Activated CD8-positive, alpha-beta memory T cell treated with anti-CD3 and anti-CD28 coated beads, Interleukin-2, amount 50 U/mL, for 1 hour (primary cell): ENCODE measurements around the gene MAGEA6.
"Not testable (repeated sequence)": the region's sequence is repeated elsewhere in the genome, so short reads cannot be mapped to it uniquely, and the experiment has no call there.

Experiments
- DNase-seq: peaks from one replicate; pipeline ENCODE4 v3.0.0-alpha.2; 2020; ENCODE audit errors: extremely low read depth

MAGEA6 gene

DNA sequence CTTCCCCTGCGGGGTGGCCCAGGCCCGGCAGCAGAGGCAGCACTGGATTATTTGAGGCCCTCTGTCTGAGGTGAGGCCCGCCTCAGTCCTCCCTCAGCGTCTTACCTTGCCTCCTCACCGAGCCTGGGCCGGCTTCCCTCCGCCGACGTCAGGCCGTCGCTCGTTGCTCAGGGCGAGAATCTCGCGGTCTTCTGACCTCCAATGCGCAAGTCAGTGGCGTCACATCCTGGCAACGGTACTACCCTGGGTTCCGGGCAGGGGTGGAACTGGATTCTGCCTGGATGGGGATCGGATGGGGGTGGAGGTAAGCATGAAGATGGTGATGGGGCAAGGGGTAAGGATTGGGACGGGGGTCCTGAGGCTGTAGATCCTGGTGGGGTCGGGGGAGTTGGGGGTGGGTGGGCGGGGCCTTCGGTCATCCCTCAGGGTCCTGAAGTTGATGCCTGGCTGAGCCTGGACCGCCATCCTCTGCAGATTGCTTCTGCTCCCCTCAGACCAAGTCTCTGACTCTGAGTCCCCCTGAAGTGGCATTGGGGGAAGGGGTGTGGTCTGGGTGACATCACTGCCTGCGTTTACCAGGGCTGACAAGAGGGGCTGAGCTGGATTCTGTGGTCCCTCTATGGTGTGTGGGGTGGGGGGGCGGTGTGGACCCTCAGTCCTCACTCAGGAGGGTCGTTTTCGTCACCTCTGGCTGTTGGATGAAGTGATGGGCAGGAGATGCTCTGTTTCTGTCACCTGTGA is at the start of gene MAGEA6:
Gene MAGEA6 (minus strand): TSS at position 141 of the 741 bp plus-strand sequence. CDS start 2,039 bp downstream, outside the sequence.
- DNase-seq = not testable (repeated sequence)

DNA sequence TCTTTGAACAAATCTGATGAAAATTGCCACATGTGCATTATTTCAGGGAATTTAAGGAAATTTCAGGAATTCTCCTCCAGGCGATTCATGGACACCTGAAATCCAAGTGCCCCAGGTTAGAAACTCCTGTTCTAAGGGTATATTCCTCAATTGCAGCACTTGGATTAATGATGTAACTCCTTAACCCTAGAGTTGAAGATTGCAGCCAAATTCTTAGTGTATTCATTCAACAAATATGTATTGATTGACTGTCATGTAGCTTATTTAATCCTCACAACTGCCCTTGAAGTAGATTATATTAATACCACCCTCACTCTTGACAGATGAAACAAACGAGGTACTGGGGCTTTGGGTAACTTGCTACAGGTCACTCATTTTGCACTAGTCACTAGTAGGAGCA is 49.8 kb upstream of the MAGEA6 start:
- DNase-seq = no peak

GRCh38 chrX:152818356-152818755 is 48.9 kb upstream of the MAGEA6 start:
- DNase-seq = no peak

- DNase-seq = no peak
These were observed 47.7 kb upstream of the MAGEA6 start for GRCh38 chrX:152817078-152817764.

- no peak for DNase-seq
These were observed 44.6 kb upstream of the MAGEA6 start for GRCh38 chrX:152814048-152814447.

DNA sequence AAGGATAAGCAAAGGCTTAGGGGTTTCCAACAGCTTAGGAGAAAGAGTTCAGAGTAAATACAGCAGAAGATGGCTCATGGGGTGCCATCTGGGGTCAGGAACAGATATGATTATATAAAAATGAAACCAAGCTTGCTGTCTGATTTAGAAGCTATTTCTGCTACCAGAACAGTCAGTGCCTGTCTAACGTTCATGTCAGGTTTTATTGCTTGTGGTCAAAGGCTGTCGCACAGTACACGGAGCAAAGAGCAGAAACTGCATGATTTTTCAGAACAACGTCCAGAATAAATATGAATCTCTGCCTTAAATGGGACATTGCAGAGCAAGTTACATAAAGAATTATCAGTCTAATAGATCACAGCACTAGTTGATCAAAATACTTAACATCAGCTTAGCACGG is 43.7 kb upstream of the MAGEA6 start:
- DNase-seq = no peak

DNA sequence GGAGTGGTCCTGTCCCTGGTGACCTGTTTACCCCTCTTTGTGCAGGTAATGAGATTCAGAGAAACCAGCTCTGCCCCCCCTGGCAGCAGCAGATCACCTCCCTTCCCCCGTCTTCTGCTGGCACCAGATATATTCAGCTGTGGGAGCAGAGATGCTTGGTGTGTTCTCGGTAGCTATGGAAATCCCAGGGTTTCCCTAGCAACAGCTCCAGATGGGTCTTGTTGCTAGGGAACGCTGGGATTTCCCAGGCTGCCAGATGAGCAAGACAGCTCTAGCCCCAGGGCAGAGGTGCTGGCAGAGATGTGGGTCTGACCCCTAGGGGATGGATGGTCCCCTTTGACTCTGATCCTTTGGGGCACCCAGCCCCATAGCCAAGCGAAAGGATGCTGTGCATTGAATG is 40.9 kb upstream of the MAGEA6 start:
- no peak for DNase-seq

- no peak for DNase-seq
These were observed 36.5 kb upstream of the MAGEA6 start for GRCh38 chrX:152806035-152806434.

GRCh38 chrX:152798945-152799344 is 29.5 kb upstream of the MAGEA6 start:
- DNase-seq = no peak

GRCh38 chrX:152787062-152787461 is 17.6 kb upstream of the MAGEA6 start:
- not testable (repeated sequence) for DNase-seq

GRCh38 chrX:152766562-152766961 is 2.9 kb downstream of the MAGEA6 start:
- DNase-seq = not testable (repeated sequence)

- DNase-seq = not testable (repeated sequence)
These were observed 7.9 kb downstream of the MAGEA6 start for GRCh38 chrX:152761582-152761981.

GRCh38 chrX:152759544-152759943 is 9.9 kb downstream of the MAGEA6 start:
- DNase-seq = not testable (repeated sequence)

- not testable (repeated sequence) for DNase-seq
These were observed 10.6 kb downstream of the MAGEA6 start, which contains the start of gene CSAG3 for GRCh38 chrX:152758918-152759317. CSAG3 (plus strand) TSS chrX:152759218.

DNA sequence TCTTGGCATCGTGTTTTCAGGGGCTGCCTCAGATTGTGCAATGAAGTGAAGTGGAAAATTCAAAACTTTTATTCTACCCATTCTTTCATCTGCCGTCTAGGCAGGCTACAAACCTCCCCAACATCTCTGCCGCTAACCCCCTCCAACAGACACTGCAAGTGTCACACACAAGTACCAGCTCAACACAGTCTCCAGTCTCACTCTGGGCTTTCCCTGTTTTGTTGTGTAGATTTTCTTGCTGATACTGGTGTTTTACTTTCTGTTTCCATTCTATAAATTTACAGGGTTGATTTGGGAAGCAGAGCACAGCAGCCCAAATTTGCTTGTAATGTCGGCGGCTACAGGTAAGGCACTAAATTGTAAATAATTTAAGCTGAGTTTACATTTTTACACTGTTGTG is 14.6 kb downstream of the MAGEA6 start:
- not testable (repeated sequence) for DNase-seq

DNA sequence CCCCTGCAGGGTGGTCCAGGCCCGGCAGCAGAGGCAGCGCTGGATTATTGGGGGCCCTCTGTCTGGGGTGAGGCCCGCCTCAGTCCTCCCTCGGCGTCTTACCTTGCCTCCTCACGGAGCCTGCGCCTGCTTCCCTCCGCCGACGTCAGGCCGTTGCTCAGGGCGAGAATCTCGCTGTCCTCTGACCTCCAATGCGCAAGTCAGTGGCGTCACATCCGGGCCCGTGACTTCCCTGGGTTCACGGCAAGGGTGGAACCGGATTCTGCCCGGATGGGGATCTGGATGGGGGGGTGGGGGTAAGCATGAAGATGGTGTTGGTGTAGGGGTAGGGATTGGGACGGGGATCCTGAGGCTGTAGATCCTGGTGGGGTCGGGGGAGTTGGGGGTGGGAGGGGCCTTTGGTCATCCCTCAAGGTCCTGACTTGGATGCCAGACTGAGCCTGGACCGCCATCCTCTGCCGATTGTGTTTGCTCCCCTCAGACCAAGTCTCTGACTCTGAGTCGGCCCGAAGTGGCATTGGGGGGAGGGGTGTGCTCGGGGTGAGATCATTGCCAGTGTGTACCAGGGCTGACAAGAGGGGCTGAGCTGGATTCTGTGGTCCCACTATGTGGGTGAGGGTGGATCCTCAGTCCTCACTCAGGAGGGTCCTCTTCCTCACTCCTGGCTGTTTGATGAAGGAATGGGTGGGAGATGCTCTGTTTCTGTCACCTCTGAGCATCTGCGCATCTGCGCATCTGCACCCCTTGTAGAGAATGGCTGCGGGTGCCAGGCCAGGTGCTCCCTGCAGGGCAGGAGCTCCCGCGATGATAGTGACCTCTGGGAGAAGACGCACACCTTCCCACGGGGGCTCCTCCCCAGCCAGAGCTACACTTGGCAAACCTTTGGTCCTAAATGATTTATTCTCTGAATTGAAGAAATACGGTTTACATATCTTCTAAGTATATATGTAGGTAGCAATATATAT is 15.5 kb downstream of the MAGEA6 start, which contains the start of gene MAGEA2:
Gene MAGEA2 (minus strand): TSS at position 157 of the 965 bp plus-strand sequence. CDS start 2,479 bp downstream, outside the sequence.
- DNase-seq = not testable (repeated sequence)

DNA sequence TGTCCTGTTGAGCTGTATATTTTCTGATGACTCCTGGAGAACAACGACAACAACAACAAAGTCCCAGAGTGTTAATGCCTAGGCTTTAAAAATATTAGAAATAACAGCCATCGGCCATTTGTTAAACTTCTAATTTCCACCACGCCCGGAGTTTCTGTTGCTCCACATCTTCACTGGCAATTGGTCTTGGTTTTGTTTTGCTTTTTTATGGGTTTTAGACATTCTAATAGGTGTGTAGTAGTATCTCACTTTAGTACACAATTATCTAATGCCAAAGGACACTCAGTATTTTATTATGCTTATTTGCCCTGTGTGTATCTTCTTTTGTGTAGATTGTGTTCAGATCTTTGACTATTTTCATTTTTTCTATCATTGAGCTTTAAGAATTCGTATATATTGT is 30.9 kb downstream of the MAGEA6 start:
- DNase-seq = no peak

DNA sequence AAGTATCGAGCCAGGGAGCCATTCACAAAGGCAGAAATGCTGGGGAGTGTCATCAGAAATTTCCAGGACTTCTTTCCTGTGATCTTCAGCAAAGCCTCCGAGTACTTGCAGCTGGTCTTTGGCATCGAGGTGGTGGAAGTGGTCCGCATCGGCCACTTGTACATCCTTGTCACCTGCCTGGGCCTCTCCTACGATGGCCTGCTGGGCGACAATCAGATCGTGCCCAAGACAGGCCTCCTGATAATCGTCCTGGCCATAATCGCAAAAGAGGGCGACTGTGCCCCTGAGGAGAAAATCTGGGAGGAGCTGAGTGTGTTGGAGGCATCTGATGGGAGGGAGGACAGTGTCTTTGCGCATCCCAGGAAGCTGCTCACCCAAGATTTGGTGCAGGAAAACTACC is 33.0 kb downstream of the MAGEA6 start:
- not testable (repeated sequence) for DNase-seq

- no peak for DNase-seq
These were observed 33.5 kb downstream of the MAGEA6 start for GRCh38 chrX:152735860-152736511.

DNA sequence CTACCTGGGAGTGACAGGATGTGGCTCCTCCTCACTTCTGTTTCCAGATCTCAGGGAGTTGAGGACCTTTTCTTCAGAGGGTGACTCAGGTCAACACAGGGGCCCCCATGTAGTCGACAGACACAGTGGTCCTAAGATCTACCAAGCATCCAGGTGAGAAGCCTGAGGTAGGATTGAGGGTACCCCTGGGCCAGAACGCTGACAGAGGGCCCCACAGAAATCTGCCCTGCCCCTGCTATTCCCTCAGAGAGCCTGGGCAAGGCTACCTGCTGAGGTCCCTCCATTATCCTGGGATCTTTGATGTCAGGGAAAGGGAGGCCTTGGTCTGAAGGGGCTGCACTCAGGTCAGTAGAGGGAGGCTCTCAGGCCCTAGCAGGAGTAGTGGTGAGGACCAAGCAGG is 34.4 kb downstream of the MAGEA6 start:
- DNase-seq = no peak
